ENCODE results near the gene TGM2. TPM values are rescaled to one million over a fixed set of nuclear protein-coding genes. Genes with fewer than 3 reads are reported as not detected.
A peak's percentile ranks its signal among the peaks of the same experiment; 100 is the strongest.

TGM2 gene
- total RNA-seq, 1 donor from 2014 or later, result 390 TPM

DNA sequence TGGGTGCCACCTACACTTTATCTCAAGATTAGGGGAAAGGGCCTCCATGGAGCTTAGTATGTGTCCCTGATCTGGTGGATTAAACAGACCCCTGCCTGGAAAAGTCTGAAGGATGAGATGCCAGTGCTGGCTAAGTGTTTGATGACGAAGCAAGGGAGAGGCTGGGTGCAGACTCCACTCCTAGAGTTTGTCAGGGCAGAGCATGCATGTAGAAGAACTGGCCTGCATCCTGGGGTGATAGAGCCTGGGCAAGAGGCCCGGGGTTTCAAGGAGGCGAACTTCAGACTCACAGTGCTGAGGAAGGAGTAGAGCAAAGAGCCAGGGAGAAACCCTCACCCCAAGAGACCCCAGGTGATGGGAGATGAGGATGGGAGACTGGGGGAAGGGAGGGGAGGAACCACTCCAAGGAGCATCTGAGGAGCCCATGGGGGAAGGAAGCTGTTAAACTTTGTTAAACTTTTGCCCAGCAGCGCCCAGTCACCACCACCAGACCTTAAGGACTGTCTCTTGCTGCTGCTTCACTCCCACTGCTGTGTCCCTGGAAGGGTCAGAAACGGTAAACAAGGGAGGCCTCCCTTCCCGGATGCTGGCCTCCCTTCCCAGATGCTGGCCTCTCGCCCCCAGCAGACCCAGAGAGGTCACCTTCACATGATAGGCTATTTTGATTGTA, 69.9 kb downstream of the TGM2 start:
- no peak for DNase-seq (ENCODE audit: low read depth, low spot score)

DNA sequence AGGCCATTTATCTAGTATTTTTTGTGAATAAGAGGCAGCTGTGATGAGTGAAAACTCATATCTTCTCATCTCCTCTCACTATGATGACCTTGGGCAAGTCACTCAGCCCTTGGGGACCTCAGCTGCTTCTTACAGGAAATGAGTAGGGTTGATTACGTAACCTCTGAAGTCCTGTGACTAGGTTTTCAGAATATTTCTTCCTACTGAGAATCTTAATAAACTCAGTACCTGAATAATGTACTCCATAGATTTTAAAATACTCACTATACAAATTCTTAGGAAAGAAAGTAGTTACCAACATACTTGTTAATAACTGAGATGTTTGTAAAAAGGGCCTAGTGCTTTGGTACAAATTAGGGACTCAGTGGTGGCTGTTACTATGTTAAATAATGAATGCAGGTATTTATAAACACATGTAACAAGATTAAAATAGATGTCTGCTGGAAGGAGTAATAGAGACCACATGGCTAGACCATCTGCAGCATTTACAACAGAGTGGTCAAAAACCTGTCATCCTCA, 70.6 kb downstream of the TGM2 start:
- peak; percentile 51 for DNase-seq (ENCODE audit: low read depth, low spot score)

DNA sequence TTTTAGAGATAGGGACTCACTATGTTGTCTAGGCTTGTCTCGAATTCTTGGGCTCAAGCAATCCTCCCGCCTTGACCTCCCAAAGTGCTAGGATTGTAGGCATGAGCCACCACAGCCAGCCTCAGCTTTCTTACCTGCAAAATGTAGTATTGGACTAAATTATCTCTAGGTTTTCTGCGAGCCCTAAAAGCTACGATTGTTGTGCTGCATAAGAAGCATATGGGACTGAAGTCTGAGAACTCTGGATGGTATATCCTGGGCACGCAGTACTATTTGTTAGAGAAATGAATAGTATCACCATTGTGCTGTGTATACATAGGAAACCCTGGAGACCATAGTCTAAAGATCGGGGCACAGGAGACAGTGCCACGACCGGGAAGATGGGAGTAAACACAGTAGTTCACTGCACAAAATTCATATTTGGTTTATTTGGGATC, 71.4 kb downstream of the TGM2 start:
- no peak for DNase-seq (ENCODE audit: low read depth, low spot score)

DNA sequence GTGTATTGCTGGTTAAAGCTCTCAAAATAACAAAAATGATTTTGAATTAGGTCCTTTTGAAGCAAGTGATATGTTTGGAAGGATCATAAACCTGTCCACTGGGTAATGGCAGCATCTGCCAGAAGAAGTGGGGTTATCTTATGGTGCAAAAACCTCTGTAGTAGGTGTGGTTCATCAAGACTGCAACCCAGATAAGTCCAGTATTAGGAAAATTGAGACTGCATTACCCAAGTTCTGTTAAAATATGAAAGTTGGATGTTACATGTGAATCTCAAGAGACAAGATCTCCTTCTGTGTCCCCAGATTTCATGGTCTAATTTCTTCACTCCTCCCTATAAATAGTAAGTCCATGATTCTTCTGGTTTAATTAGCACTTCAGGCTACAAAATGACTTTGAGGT, 72.2 kb downstream of the TGM2 start:
- no peak for DNase-seq (ENCODE audit: low read depth, low spot score)

DNA sequence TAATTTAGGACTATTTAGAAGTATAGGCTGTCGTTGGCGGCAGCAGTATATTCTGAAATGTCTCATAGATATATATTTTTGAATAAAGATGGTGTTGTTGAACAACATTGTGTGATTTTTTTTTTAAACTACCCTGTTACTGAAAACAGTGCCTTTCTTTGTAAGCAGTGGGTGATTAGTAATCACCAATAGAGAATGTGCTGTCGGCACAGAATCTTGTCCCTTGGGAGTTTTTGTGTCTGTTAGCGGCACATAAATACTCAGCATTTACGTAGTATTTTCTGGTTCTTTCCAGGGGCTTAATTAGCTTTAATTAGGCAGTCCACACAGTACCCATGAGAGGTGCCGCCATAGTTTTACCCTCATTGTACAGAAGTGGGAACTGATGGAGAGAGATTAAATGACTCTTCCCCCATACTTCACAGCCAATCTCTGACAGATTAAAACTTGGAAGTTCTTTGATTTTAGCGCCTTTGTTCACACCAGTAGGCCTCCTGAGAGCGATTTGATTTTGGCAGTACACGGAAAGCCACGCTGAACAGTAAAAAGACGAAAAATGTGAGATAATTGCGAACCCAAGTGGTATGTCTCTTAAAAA, 72.7 kb downstream of the TGM2 start:
- DNase-seq (ENCODE audit: low read depth, low spot score), result no peak

DNA sequence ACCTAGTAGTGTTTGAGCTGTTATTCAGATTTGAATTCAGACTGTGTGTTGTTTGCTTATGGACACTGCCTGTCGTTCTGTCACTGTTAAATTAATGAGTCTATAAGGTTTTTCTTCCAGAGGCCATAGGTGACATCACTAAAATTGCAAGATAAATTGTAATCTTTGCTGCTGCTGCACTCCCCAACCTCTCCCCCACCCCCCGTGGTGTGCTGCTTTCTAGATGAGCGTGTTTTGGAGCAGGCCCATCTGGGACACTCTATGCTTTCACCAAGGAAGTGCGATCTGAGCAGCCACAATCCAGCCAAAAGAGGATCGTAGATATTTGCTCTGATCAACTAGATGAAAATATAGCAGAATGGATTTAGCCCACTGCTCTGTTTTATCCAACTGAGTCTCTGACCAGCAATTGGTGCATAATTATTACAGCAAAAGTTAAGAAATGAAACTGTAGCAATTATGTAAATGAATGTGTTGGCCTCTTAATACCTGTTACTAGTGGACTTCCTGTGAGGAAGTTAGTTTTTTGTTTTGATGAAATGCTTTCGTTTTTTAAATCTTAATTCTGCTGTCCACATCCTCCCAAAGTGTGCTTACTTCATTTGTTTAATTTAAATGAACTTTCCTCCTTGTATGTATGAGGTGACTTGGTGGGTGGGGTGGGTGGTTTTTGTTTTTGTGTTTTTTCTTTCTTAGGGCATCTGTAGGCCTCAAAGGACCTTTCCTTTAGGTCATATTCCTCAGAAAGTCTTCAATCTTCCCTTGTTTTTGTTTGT, 73.4 kb downstream of the TGM2 start:
- DNase-seq (ENCODE audit: low read depth, low spot score), result no peak

DNA sequence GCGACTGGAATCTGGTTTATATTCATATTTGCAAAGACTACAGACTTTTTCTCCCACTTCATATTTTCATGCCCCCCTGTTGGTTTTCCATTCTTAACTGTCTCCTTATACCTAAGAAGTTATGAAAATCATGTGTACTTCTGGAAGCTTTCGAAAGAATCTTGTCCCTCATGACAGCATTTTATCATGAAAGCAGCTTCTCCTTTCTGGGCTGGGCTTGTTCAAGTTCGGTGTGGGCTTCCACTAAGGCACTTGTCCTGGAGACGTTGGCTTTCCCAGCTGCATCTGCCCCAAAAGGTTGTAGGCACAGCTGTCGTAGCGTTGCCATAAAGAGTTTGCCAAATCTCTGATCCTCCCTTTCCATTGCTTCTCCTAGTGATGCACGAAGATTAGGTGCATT, 75.0 kb downstream of the TGM2 start:
- DNase-seq (ENCODE audit: low read depth, low spot score), result no peak

DNA sequence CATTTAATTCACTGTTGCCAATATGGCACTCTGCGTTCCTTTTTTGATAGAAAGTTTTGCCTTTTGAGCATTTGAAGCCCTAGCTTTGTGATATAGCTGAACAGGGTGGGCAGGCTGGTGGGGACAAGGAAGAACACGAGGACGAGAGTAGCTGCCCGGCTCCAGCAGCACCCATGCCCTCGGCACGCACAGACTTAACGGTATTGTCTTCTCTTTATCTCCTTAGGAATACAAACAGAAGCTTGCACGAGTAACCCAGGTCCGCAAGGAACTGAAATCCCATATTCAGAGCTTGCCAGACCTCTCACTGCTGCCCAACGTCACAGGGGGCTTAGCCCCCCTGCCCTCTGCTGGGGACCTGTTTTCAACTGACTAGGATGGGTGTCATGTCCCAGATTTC, 75.6 kb downstream of the TGM2 start:
- no peak for DNase-seq (ENCODE audit: low read depth, low spot score)

DNA sequence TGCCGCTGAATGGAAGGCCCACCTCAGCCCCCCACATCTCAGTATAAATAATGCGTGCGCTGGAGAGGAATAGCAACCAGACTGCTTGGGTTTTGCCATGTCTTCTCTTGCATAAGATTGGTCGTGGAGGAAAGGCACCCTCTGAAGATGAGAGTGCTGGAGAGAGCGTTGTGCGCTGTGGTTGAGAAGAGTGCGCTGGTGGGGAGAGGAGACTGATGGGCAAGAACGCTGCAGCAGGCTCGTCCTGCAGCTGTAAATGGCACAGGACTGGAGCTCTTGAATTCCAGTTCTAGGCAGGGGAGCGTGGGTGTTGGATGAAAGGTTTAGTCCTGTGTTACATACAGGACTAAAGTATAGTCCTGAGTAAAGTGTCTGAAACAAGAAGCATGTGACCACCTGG, 80.0 kb downstream of the TGM2 start:
- DNase-seq (ENCODE audit: low read depth, low spot score), result no peak

DNA sequence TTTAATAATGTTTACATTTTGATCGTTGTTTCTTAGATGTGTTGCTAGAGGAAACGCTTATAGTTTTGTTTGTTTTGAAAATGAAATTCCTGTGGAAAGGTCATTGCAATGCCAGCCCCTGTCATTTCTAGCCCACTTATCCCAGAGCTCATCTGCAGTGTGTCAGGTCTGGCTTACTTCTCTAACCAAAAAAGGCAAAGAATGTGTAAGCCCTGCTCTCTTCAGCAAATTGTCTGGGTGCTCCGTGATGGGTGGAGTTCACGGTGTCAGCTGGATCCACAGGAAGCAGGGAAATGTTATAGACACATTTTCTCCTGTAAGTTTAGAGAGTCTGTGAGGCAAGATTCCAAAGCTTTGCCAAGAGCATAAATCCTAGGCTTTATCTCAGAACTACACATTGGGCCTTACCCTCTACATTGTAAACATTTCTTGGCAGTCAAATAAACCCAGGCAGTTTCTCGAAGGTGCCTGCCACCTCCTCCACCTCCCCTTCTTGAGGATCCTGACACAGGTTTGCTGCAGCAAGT, 80.6 kb downstream of the TGM2 start:
- DNase-seq (ENCODE audit: low read depth, low spot score), result peak; percentile 40

DNA sequence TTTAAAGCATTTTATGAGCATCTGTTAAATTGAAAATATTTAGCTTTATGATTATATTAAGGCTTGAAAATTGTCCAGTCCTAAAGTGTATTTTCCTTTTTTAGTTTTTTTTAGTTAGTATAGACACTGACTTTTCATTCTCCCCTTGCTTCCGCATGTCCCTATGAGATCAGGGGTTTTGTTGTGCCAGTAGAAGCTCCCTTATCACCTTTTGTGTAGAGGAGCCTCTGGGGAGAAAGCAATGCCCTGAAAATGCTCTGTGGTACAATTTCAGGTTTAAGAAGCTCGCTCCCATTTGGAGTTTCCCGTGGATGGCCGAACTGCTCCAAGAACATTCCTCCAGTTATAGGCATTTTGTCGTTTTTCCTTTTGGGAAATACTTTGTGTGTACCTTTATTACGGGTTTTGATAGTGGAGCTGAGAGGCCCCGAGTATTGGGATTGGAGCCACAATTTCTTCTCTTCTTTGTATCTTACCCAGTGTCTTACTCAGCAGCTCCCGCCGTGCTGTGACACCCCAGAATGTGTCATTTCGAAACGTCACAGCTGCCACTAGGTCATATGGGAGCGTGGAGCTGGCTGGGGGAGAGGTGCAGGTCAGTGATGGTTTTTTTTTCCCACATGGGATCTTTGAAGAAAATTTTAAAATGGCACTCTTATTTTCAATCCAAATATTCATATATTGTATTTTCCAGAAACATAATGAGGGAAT, 81.6 kb downstream of the TGM2 start:
- DNase-seq (ENCODE audit: low read depth, low spot score), result no peak

DNA sequence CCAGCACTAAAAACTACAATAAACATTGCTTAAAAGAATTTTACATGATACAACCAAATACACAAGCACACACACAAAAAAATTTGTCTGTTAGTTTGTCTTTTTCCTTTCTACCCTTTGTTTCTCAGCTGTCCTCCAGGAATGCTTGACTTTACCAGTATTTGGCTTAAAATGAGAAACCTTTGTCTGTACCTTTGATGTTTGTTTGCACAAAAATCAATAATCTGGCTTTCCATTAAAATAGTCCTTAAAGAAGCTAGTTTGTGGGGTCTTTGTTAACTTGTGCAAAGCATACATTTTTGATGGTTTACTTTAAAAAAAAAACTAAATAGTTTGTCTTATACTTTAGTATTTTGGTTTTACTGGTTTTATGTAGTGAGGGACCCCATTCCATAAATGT, 82.2 kb downstream of the TGM2 start:
- DNase-seq (ENCODE audit: low read depth, low spot score), result no peak

DNA sequence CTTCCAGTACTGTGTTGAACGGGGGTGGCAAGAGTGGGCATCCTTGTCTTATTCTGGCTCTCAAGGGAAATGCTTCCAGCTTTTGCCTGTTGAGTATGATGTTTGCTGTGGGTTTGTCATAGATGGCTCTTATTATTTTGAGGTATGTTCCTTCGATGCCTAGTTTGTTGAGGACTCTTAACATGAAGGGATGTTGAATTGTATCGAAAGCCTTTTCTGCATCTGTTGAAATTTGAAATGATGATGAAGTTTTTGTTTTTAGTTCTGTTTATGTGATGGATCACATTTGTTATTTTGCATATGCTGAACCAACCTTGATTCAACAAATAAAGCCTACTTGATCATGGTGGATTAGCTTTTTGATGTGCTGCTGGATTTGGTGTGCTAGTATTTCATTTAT, 83.5 kb downstream of the TGM2 start:
- DNase-seq (ENCODE audit: low read depth, low spot score), result no peak

DNA sequence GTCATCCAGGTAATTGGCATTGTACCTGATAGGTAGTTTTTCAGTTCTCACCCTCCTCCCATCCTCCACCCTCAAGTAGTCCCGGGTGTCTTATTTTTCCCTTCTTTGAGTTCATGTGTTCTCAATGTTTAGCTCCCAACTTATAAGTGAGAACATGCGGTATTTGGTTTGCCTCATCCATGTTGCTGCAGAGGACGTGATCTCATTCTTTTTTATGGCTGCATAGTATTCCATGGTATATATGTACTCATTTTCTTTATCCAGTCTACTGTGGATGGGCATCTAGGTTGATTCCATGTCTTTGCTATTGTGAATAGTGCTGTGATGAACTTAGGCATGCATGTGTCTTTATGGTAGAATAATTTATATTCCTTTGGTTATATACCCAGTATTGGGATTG, 85.7 kb downstream of the TGM2 start:
- DNase-seq (ENCODE audit: low read depth, low spot score), result no peak

DNA sequence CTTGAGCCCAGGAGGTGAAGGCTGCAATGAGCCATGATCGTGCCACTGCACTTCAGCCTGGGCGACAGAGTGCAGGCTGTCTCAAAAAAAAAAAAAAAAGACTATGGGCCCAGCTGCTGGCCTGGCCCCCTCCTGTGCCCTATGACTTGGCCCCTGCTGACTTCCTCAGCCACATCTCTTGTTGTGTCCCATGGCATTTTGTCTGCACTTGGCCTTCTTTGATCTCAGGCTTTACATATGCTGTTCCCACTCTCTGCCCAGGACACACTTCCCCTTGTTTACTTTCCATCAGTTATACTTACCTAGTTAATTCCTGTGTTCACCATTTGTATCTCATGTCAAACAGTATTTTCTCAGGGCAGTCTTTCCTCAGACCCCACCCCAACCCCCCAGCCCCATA, 87.0 kb downstream of the TGM2 start:
- DNase-seq (ENCODE audit: low read depth, low spot score), result no peak

Other genes starting within 250 kb of the TGM2 start
- 16.4 and 26.0 TPM in 2 replicates for gene TTI1, start 131.8 kb downstream of the TGM2 start, total RNA-seq
- gene RPRD1B, start 131.5 kb downstream of the TGM2 start, total RNA-seq, result 15.8 and 19.7 TPM in 2 replicates
- 0.07 TPM in 2 replicates for gene KIAA1755, start 95.5 kb upstream of the TGM2 start, total RNA-seq
- not detected in 2 replicates for gene BPI, start 138.9 kb upstream of the TGM2 start, total RNA-seq
- gene LBP, start 181.2 kb upstream of the TGM2 start, total RNA-seq, result 0.07 TPM in 1 of 2 replicates, not detected in the other

Measured in pulmonary artery endothelial cell (primary cell).